GM19328 (cell line): ENCODE measurements around the gene INSYN2A.

Source experiments
- ATAC-seq: cut with Tn5 transposase; IDR thresholded peaks from one replicate; pipeline ENCODE4 v1.9.1; 2021; ENCODE audit warnings: mild to moderate bottlenecking, moderate library complexity; ENCODE audit not compliant: unreplicated experiment

The INSYN2A gene

DNA sequence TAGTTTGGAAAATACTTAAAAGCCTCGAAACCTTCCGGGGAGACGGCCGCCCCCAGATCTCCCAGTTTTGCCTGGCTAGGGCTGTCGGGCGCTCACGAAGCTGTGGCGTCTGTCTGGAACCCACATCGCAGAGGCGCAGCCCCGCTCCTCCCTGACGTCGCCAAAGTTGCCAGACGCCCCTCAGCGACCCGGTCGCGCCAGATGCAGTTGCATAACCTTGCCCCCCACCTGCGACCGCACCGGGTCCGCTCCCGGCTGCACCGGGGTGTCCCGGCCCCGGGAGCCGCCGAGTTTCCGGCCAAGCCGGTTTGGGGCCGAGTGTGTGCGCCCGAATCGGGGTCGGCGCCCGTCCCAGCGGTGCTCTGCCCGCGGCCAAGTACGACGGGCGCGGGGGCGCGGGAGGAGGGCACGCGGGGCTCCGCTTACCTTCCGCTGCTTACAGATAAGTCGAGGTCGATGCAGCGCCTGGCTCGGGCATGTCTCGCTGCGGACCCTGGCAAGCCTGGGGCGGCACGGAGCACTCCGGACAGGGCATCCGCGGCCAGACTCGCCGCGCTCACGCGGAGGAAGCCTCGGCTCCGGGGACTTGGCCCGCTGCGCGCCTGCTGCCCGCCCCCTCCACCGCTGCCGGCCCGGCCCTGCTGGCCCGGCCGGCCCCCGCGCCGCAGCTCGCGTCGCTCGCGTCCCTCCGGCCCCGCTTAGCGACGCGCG is 665 bp downstream of the INSYN2A start:
- no peak for ATAC-seq

DNA sequence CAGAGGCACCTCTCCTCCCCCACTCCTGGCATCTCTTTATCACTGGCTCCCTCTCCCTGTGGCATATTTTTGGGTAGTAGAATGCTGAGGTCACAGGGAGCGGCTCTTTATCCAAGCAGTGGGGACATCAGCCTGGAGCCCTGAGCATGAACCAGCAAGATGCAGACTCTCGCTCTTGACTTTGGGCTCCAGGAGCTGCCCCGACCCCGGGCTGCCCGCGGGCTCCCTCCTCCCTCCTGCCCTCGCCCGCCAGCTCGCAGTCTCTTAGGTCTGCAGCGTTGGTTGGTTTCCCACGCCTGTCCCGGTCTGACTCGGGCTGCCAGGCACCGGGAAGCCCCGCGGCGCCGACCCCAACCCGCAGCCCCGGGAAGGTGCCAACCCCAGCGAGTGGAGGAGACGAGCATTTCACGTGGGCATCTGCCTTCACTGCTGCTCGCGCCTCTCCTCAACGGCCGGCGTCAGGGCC is 1.3 kb downstream of the INSYN2A start:
- no peak for ATAC-seq

DNA sequence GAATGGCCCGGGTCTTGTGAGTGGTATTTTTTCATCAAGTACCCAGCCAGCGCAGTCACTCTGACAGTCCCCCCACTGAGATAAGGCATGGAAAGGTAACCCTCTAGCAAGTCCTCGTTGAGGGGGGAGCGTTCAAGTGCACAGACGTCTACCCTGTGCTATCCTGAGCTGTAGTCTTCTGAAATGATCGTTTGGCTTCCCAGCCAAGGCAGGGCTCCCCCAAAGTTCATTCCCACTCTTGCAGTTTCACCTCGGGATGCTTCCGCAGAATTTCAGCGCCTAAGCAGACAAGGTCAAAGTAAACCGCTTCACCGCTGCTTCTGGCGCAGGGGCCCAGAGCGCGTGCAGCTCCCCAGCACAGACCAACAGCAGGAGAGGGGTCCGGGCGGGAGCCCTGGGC is 1.8 kb downstream of the INSYN2A start:
- ATAC-seq = no peak

DNA sequence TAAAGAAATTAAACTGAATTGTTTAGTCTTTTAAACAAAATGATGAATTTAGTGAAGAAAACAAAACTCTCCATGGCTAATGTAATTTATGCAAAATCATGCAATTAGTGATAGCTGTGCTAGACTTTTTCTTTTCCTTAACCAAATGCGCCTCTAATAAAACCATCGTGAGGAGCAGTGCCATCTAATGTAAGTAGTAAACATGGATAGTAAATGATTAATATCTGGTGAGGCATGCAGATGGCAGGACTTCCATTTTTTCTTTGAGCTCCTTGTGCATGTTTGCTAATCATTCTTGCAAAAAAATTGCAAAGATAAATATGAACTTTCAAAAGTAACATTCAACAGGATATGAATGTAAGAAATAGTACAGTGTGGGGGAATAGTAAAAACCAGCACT is 2.3 kb downstream of the INSYN2A start:
- no peak for ATAC-seq

DNA sequence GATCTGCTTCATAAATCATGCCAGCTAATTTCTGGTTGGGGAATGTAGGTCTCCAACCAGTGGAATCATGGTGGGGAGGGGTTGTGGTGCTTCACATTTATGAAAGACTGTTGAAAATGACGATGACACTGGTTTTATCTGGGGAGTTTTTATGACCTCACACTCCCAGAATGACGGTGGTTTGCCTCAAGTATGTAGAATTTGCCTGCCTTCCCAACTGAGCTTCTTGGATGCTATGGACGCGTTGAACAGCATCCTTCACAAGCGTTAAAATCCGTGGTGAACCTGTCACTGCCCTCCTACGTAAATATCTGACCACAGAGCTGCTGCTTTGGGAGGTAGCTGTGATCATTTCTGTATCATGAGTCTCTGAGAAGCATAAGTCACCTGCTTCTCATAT is 3.3 kb downstream of the INSYN2A start:
- ATAC-seq = no peak

DNA sequence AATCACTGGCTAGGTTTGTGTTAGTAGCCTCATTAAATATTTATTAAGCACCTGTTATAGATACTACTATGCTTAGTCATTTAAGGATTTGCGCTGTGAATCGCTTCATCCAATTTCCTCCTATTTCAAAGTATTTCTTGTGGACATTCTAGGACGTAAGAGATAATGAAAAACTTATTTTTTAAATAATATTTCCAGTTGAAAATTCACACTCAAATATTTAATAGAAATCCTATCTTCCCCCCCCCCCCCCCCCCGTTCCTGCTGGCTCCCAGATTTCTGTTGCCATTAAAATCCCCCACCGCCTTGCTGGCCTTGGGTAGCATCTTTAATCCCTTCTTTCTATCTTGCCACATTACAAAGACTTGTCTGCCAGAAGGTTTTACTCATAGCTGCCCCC is 6.0 kb downstream of the INSYN2A start:
- no peak for ATAC-seq

DNA sequence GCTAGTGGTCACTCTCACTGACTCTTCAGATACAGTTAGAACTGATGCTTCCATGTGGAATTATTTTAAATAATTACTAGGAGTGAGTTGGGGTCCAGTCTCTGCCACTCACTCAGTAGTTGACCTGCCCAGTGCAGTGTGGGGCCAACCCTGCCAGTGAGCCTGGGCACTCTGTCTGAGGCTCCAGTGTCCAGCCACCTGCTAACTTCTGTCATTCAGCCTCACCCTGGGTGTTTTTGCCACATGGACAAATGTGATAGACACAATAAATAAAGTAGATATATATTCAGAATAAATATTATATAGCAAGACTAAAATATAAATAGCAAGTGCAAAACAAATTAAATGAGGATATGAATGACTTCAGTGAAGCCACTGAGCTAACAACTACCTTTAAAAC is 7.2 kb downstream of the INSYN2A start:
- ATAC-seq = no peak

DNA sequence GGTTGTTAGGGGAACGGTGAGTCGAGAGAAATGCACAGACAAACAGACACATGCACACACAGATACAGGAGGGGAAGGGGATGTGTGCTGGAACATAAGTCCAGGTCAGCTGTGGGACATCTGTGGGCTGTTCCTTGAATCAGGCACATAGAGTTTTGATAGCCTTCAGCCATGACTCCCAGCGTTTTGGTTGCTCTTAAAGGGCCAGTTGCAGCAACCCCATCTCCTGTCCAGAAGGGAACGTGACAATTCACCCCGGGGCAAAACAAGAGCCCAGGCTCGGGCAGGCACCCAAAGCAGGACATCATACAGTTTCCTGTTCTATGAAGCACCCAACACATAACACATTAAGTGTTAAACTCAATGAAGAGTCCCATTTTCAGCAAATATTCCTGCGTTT is 9.6 kb downstream of the INSYN2A start:
- ATAC-seq = no peak

DNA sequence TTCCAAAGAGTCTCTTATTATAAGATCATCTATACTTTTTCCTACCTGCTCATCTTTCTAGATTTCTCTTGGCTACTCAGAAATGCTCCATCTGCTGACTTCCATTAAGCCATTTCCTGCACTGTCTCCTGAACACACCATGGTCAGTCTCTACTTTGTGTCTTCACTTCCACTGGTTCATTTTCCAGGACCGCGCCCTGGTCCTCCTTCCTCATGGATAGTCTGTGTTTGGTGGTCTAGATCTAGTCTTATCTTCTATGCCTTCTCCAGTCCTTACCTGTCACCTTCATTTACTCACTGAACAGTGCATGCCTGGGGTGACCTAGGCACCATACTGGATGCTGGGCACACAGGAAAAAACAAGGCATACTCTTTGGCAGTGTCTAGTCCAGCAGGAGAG is 11.8 kb downstream of the INSYN2A start:
- no peak for ATAC-seq

DNA sequence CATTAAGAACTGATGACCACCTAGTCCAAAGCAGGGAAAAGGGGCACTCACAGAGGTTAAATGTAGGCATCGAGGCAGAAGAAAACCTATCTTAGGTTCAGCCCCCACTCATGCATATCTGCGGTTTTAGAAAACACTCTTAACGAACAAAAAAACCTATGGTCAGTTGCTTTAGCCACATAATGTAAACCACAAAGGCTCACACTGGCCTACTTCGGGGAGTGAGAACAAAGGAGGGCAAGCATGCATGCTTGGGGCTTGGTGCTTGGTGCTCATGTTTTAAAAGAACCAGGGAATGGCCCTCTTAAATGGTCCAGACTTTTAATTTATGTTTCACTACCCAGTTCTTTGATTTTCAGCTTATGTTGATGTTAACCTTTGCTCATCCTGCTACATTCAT is 14.2 kb downstream of the INSYN2A start:
- ATAC-seq = no peak

DNA sequence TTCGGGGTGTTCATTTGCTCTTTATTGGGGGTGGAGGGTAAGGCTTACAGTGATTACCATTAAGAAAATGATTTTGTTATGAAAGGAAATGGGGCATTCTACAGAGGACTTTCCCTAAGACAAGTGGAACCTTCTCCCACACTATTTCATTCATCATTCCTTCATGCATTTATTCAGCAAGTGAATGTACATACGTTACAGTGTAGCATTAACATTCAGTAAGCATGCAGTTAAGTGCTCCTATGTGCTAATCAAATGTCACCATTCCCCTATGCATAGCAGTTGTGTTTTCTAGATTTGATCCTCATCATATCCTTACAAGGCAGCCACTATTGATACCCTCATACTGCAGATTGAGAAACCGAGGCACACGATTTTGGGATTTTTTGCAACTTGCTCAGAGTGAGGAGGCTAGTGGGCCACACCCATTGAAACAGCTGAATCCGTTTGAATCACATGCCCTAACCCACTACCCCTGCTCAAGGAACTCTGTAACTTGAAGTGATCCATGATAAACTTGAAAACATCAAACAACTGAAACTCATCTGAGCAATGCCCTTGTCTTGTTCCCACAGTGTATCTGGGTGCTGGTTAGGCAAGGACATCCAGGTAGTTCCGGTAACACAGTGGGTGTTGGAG is 16.7 kb downstream of the INSYN2A start:
- no peak for ATAC-seq

DNA sequence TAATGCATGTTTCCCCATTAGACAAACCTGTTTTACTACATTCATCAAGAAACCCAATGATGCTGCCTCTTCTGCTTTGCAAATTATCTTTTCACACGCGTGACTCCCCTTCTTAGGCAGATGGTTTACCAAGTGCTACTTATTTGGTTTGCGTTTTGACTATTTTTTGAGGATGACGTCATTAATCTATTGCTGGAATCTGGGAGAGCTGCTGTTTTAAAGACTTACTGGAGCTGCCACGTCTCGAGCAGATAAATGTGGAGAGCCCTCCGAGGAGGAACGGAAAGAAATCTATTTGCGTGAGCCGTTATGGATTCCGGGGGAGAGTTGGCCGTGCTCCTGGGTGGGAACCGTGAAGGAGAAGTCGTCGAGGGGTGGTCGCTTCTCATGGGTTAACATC is 19.7 kb downstream of the INSYN2A start:
- no peak for ATAC-seq

DNA sequence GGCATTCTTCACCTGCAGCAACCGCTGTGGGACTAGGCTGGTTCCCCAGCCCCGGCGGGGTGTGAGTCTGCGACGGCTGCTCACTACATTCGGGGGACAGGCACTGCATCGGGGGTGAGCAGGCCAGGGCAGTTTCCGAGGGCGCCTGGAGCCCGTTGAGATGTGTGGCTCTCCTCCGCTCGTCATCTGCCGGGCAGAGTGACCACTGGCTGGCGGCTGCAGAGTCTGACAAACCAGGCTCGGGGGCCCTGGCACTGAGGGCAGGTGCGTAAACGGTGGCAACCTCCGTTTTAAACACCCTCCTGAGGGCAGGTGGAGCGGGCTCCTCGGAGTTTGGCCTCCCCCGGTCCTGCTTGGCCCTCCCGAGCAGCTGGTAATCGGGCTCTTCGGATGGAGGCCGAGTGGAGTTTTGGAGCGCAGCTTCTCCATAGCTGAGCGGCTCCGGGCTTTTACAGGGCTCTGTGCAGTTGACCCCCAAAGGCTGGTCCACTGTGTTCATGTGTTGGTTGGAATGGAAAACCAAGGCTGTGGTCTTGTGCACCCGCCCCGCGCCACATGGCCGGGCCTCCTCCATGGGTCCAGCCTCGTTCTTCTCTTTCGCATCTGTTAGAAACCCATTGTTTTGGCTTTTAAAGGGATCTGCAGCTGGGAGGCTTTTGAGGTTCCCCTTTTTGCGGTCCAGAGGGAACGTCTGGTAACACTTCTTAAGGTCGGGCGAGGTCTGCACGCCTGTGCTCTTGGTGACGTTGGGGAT is 20.9 kb downstream of the INSYN2A start:
- no peak for ATAC-seq

DNA sequence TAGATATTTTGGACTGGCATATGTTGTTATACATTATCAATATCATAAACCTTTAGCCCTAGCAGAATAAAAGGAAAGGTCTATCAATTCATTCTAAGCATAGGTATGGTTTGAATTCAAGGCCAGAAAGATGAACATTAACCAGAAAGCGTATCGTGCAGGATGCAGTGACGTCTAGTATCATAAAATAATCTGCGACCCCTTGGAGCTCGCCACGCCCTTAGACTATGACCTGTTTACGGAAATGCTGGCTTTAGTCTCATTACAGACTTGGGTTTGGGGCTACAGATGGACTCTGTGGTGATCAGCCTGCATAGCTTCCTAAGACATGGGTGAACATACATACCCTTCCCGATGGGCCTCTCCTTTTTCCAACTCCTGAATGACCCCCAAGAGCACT is 21.5 kb downstream of the INSYN2A start:
- ATAC-seq = no peak

DNA sequence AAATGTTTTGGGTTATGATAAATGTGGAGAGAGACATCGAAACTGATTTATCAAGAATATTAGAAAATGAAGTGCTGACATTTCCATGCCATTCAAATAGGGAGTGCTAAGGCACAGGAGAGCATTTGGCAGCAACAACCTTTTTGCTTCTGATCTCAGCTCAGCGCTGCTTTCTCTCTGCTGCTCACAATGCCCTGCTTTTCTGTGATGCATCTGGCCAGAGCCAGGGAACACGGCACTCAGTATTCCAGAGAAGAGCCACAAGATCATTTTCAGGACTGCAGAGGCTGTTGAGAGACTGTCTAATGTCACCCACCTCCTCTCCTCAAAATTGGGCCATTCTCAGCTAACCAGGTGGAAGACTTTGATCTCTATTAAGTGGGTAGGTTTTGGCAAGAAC is 28.1 kb downstream of the INSYN2A start:
- ATAC-seq = no peak

DNA sequence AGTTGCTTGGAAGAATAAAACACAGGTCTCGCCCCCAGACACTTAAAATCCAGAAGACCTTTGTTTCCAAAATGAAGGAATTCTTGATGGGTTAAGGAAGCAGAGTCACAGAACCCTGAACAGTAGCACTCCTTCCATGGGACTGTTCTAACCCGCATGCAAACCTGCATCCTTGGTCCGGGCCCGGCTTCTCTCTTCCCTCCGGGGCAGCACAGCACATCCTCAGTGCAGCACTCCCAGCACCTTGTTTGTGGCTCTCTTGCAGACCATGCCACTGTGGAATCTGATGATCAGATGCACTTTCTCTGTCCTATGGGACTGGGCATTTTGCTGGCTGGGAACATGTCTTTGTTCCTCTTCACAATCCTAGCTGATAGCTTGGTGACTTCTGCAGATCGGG is 33.5 kb downstream of the INSYN2A start:
- ATAC-seq = no peak

DNA sequence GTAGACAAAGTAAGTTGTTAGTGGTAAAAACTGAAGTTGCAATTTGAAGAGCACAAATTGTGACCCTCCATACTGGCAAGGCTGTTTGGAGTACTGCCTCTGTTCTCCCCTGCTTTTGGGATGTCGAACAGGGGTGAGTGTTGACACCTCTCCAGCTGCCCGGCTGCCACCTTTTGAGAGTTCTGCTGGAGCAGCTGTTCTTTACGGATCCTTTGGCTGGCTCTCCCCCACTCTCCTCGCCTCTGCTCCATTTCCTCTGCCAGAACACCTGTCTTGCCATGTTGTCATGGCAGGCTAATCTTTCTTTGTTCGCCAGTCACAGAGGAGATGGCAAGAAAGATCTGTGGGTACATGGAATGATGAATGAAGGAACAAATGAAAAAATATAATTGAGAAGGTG is 34.9 kb downstream of the INSYN2A start:
- no peak for ATAC-seq

DNA sequence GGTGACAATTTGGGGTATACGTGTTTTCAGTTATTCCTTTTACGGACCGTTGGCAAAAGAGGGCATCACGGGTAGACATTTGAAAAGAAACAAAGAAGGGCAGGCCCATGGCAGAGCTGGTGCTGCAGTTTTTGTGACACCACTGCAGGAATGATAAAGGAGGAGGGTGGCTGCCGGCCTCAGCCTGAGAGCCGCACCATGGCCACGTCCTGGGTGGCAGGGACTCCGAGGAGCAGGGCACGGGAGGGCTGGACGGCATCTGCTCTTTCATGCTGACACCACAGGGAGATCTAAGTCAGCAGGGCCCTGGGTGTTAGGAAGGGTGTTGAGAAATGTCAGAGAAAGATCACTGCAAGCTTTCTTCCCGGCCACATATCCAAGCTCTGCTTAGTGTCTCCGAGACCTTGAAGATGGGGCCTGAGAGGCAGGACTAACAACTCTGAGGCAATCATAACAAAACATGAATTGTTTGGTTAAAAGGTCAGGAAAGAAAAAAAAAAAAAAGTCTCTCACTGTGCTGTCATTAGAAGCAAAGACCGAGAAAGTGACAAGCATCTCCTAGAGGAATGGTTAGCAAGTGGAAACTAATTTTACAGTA is 36.6 kb downstream of the INSYN2A start:
- no peak for ATAC-seq

DNA sequence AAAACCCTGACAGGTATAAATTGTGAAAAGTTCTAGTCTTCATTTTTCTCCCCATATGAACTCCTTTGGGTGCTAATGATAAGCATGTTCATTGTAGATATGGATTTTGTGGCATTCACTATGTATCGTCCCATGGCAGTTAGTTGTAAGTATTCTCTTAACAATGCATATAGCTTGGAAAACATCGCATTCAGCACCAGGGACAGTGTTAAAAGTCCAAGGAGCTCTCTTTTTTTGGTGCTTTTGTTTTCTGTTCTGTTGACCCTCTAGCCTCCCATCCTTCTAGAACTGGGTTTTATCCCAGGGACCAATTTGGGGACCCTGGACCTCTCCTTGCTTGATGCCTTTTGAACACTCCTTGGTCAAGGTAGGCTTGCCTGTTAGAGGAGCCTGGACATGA is 37.7 kb downstream of the INSYN2A start:
- no peak for ATAC-seq

DNA sequence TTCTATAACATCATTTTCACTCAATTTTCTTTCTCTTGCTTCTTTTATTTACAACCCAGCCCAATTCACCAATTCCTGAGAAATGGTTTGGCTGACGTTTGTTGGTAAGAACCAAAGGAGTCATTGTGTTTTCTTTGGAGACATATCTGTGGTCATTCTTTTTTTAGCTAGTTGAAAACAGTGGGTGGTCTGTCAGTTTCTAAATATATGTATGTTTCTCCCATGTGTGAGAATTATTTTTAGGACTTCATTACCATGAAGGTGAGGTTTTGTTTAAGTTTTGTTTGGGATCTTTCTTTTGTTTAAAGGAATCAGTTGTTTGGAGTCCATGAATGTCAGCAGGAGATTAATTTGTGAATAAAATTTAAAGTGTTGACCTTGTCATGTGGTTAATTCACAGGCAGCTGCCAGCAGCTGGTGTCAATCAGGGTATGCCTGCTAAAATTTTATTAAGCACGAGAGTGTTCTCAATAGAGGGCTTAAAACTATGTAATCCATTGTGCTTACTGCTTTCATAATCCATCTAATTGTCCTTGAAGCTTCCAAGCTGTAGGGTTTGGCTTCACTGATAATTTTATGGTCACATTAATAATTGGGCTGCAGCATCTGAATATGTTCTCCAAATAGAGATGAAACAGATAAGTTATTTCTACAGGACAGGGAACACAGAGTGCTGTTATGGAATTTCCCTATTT is 38.7 kb downstream of the INSYN2A start:
- no peak for ATAC-seq

DNA sequence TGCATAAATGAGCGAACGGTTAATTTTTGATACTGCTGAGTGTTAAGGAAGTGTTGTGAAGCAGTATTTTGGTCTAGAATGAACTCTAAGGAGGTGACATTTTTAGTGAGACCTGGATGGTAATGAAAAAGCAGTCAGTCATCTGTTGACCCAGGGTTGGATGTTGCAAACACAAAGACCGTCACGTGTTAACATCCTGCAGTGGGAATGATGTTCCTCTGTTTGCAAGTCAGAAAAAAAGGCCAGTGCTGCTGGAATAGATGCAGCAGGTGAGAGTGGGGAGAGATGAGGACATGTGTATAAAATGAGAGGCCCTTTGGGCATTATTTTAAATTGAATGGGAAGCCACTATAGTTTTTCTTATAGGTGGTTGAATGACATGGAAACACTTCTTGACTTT is 39.3 kb downstream of the INSYN2A start:
- no peak for ATAC-seq
